HG03097 (cell line): Measurements from ENCODE around the gene ITPKB.

Source experiments
- ATAC-seq: cut with Tn5 transposase; IDR thresholded peaks from one replicate; pipeline ENCODE4 v1.9.1; 2021; ENCODE audit not compliant: unreplicated experiment, low FRiP score

Gene ITPKB

DNA sequence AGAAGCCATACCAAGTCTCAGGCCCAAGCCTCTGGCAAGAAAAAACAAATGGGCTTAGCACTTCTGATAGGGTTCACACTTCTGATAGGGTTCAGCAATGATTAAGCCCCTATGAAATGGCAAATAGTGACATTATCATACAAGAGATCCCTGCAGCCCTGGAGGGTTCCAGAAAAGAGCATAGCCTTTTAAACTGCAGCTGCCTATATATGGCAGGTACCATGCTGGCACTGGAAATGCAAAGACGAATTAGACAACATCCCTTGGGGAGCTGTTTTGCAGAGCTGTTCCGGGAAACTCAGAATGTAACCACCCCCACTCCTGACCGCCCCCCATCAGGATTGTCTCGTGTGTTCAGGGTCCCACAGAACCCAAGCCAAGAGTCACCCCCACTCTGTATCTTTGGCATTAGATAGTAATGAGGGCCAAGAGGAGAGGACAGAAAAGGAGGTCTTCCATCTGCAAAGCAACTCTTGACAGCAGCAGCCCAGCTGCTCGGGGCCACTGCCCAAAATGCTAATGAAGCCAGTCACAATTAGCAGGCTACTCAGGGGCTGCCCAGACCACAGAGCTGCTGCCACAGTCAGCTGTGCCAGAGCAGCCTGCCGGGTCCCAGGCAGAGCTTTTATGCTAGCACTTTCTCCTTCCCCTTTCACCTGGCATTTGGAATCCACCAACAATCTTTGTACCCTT, 50.9 kb downstream of the ITPKB start:
- ATAC-seq: no peak

DNA sequence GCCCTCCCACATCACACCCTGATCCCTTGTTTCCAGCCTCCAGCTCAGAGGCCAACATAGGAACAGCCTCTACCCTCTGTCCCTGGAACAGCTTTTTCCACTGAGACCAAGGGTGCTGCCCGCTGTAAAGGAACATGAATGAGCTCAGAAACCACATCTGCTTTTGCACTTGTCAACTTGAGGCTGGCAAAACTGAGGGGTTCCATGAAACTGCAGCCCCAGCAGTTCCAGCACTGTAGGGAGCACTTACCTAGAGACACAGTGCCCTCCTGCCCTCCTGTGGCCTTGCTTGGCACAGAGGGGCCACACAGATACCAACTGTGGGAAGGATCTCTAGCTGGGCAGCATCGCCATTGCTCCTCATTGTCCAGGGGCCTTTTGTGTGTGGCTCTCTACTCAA, 51.7 kb downstream of the ITPKB start:
- no peak for ATAC-seq

DNA sequence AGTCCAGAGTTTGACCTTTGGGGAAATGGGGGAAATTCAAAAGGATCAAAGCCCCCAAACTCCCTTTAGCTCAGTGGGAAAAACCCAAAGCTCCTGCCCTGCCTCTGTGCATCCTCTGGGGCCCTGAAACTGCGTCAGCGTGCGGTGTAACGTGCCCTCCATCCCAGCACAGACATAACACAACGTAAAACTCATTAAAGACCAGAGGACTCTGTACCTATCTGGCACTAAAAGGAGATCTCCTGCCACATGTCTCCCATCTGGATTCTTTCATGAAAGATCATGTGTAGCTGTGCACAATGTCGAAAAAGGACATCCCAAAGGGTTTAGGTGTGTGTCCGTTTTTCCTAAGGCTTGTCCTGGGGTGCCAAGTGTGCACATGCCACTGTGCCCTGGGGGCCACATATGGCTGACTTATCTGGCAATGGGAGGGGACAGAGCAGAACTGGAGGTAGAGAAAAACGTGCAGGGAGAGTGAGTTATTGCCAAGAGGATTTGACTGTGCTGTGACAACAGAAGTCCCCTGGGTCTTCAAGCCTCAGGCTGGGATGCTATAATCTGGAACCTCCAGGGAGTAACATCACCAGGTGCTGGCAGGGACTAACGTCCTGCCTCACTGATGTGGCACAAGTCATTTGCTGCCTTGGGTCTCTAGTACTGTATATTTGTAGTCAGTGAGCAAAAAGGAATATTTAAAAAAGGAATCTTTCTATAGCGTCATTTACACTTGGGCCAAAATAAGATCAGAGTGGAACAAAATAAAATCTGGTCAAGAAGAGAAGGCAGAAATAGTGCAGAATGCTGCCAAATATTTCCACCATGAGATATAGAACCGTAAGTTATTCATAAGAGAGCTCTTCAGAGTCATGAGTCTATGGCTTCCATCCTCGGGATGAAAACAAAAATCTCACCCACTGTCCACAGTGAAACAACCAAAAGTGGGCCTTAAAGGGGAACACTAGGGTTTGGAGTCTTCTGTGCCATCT, 52.3 kb downstream of the ITPKB start:
- ATAC-seq: no peak

DNA sequence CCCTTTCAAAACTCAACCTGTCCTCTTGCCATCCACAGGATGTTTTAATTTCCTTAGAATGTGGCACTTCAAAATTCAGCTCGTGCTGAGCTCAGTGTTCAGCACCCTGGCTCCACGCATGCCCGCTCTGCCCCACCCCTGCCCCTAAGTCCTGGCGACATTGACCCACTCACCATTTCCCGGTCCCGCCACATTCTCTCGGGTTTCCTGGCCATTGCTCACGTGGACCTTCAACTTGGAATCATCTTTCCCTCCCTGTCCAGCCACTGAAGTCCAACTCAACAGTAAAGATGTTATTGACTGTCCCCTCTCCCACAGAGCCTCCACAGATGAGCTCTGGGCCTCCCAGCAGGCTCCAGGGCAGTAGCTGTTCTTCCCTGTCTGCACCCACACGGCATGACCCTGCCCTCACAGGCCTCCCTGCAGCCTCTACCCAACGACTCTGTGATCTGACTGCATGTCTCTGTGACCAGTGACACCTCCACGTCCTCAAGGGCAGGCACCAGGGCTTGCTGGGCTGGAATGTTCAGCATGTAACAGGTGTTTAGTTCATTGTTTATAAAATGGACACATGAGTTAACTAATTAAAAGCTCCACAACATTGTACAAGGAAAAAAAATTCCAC, 53.8 kb downstream of the ITPKB start:
- no peak for ATAC-seq

DNA sequence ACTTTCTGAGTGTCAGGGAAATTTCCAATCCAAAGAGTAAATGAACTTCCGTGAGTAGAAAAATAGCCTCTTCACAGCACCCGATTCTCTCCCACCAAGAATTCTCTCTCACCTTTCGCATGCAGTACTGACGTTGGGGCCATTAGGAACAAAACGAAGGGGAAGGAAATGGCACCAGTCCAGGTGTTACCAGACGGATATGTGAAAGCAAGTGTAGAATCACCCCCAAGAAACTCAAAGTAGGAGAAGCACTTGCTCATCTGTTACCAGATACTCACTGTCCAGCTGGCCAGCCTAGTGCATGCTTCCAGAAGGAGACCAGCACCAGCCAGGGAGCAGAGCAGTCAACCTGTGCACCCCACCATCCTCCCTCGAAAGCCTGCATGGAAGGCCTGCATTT, 55.1 kb downstream of the ITPKB start:
- no peak for ATAC-seq

DNA sequence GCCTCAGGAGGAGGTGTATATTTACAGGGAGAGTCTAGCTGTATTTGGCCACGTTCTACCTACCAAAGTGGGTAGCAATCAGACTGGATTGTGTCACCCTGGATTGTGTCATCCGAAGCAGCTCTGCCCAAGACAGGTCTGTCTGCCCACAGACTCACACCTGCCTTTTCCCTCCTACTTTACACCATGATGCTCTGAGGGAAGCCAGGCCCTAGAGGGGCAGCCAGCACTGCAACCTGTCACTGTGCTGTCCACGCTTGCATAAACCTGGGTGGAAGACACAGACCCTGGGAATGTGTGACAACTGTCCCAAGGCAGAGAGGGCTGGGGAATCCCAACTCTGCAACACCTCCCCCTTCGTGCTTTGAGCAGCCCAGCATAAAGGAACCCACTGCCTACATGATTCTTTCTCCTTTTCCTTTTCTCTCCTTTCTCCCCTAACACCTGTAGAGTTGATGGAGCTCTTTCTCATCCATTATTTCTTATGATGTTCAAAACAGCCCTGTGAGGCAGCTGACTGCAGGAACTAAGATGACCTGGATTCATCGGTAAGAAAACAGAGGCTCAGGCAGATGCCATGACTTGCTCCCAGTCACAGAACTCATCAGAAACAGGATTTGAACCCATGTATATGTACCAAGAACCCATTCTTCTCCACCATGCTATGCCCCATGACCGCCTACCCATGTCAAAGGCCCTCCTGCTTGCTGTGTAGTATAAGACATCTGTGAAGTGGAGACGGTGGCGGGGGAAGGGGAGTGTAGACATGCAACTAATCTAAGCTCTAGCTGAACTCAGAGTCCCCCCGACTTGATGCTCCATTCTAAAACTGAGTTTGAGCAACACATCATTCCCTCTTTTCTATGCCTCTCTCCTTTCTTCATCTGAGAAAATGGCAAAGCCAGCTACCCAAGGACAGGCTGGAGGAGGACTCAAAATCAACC, 55.9 kb downstream of the ITPKB start:
- no peak for ATAC-seq

DNA sequence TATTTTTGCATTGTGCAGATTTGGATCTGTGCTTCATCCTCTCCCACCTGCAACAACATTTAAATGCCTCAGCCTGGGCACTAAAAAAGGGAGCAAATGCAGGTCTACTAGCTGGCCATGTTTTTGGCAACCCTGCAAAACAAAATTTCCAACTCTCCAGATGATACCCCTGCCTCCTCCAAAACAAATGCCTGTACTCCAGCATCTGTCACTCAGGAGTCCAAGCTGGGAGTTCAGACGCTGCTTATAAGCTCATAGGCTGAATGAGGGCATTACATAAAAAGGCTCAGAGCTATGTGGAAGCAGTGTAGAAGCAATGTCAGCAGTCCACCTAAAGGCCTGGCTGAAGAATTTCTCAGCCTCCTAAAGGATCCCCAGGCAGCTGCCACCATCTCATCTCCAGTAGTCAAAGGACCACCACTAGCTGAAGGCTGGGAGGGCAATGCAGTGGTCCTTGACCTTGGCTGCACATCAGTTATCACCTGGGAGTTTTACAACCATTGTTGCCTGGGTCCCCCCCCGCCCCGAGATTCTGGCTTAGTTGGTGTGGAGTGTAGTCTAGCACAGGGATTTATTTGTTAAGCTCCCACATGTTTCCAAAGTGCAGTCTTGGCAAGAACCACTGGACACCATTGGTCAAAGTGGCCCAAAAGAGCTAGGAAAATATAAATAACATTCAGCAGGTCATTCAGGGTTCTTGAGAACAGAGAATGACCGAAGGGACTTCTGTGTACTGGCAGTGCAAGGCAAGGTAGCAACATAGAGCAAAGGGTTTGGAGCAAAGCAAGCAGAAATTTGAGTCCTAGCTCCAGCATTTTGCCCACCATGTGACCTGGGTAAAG, 57.2 kb downstream of the ITPKB start:
- no peak for ATAC-seq

DNA sequence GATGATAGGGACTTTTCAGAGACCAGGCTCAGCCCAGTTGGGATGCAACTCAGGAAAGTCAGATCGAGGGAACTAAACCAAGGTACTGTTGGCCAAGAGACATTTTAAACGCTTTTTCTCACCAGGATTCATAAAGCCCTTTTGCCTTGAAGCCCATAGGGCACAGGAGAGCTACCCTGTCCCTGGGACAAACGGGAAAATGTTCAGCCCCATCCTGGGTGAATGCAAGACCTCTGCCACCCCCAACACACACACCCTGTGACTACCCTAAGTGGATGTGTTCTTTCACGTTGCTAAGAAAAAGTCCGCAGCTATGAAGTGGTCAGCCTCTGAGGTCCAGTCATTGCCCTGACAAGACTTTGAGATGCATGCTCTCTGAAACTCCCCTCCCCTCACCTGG, 58.4 kb downstream of the ITPKB start:
- ATAC-seq: no peak

DNA sequence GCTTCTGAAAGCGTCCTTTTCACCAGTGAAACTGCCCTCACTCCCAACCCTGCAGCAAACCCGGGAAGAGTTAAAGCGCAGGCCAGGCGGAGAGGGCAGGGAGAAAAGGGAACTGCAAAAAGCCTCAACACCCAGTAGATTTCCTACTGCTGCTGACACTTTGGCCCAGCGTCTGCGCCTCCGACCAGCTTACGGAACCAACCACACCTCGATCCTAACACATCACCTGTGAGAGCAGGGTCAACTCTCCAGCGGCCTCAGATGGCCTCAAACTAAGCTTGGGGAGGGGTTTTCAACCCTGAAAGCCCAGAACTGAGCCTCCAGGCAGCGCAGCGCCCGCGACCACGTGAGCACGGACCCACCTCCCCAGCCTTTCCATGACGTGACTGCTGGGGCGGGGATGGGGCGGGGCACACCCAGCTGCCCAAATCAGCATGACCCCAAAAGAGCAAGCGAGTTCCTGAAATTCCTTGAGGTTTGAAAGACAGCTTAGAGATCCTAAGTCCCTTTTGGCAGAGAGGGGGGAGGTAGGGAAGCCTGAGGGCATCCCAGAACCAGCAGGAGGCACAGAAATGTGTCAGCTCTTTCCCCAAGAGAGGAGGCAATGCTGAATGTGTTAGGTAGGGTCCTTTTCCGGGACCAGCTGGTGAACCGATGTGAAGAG, 59.1 kb downstream of the ITPKB start:
- ATAC-seq: no peak

DNA sequence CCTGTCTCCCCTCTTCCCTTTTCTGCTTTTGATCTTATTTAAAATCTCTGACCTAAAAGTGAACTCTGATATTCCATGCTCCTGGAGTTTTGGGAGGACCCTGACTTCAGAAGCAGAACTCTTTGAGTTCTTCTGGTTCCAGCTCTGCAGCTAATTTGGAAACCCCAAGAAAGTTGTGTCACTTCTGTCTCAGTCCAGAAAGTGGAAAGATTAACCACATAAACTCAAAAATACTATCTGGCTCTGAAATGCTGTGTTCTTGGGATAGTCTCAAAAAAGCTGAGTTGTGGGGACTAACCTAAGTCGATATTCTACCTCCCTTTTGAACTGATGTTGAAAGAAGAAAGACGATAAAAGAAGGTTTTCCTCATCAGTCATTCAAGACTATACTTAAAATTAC, 59.8 kb downstream of the ITPKB start:
- no peak for ATAC-seq

DNA sequence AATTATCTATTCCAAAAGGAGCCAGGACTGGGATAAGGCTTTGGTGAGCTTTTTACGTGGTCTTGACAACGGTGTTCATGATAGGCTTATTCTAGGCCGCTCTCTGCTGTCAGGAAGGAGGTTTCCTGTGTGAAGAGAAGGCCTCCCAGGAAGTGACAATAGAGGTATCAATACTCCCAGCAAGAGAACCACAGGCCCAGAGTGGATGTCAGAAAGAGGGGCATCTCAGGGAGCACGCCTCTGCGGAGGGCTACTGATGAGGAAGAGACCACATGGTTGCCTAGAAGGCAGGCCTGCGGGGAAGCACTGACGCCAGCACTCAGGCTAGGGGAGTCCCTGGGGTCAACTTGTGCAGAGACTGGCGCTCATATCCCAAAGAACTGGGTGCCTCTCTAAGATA, 60.4 kb downstream of the ITPKB start:
- no peak for ATAC-seq

DNA sequence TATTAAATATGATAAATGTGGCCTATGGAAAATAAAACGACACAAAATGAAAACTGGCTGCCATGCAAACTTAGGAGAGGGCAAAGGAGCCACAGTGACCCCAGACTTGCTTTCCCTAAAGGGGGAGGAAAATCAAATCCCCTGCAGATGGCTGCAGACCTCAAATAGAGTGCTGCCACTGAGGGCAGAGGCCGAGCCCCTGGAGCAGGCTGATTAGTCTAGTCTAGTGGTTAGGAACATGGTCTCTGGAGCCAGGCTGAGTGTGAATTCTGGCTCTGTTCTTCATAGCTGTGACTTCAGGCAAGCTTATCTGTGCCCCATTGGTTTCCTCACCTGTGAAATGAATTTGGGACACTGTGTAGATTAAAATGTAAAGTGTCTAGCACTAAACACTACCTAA, 60.8 kb downstream of the ITPKB start:
- ATAC-seq: no peak

DNA sequence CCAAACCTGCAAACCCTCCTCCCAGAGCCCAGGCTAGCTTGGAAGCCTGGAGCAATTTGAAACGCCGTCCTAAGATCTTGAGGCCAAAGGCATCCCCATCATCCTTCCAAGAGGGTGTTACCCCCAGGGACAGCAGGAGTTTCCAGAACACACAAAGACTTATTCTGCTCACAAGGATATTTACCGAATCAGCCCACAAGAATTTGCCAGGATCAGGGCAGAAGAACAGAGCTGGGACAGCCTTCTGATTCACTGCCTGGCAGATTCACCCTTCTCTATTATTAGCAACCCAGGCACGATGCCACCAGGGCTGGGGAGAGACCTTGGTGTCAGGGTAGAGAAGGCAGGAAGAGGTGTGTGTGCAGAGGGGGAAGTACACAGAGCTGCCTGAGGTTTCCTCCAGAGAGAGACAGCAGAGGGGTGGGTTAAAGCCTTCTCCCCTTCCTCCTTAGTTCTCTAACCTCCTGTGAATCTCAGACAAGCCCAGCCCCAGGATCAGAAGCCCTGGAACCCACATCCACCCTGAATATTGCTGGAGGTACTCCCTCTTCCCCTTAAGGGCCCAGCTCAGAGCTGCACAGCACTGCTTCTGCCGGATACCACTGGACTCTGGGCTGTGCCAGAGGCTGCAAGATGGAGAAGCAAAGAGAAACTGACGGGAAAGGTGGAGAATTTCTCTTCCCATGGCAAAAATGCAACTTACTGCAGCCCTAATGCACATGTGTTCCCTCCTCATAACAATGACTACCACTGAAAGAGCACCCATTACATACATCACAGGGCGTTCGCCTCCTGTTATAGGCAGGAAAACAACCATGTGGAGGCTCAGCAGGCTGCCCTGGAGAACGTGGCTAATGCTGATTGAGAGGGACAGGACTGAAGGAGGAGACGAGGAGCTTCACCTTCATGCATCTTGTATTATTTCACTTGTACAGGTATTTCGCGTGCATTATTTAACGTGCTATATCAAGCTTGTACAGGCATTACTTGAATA, 61.8 kb downstream of the ITPKB start:
- ATAC-seq: peak; percentile 41

DNA sequence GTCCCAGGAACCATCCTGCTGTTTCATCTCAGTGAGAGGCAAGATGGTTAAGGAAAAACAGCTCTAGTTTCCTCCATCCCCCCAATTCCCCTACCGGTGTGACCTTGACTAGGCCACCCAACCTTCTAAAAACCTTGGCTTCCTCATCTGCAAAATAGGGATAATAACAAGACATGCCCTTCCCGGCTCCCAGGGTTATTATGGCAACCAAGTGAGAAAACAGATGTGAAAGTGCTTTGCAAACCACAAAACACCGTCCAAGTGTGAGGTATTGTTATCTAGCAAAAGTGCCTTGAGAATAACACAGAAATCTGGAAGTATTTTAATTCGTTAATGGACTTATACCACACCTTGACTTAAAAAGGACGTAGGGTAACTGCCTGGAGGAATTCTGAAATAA, 62.7 kb downstream of the ITPKB start:
- ATAC-seq: no peak

DNA sequence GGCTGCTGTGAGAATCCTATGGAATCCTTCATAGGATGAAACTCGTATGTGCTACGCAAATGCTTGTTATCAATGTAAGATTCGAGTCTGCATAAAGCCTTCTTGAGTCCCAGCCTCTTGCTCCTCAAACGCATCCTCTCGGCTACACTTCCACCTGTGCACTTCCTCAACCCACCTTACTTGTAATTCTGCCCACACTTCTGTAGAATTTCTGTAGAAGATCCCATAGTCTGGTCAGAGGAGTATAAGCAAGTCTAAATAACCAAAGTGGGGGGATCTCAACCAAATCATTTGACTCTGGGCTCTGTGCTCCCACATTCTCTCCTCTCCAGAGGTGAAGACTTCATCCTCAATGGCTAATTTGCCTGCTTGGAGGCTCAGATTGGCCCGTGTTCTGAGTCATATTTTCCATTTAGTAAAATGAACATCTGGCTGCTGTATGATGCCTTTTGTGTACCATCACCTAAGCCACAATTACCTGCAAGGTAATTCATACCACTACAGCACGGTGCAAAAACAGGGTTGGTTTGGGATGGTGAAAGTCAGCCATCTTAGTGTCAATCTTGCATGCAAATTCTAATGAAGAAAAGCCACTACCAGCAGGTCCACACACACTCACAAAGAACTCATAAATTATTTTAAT, 63.2 kb downstream of the ITPKB start:
- ATAC-seq: no peak

DNA sequence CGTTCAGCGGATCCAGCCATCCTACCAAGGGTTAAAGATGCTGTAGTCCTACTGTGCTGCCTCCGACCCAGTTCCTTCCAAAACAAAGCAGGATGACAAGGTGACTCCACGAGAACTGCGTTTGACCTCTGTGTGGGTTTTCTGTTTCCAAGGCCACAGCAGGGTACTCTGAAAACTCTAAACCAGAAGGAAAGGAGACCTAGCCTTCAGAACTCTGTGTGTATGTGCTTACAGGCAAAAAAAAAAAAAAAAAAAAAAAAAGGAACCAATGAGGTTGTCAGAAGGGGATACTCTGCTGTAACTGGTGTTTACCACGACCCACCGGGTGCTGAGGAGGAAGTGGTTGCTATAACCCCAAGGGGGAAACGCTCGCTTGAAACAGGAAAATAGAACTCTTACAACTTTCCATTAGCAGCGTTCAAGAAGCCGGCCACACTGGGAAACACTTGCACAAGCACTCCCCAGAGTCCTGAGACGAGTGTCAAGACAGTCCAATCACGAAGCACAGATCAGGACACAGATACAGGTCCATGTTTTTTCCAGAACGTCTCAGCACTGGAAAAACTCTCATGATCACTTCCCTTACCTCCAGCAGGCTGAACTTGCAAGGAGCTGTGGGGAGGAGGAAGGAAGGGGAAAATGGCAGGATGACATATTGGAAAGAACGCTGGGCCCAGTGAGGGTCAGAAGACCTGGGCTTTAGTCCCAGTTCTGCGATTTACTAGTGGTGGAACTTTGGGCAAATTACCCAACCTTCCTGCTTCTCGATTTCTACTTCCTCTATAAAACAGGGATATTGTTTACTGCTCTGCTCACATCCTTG, 64.0 kb downstream of the ITPKB start:
- peak; percentile 68 for ATAC-seq
